ENCODE results near the gene LRP2. TPM values are rescaled to one million over a fixed set of nuclear protein-coding genes. Genes with fewer than 3 reads are reported as not detected.
A peak's percentile ranks its signal among the peaks of the same experiment; 100 is the strongest.
"Not testable (repeated sequence)": the region's sequence is repeated elsewhere in the genome, so short reads cannot be mapped to it uniquely, and the experiment has no call there.

The LRP2 gene
- total RNA-seq, 1 experiment from 2014 or later = 0.07 TPM

- DNase-seq (ENCODE audit: extremely low read depth, low read depth) = no peak
Measured at GRCh38 chr2:169136885-169137534, 225.3 kb downstream of the LRP2 start.

GRCh38 chr2:169136428-169136827 lies 225.9 kb downstream of the LRP2 start:
- not testable (repeated sequence) for DNase-seq (ENCODE audit: extremely low read depth, low read depth)

- not testable (repeated sequence) for DNase-seq (ENCODE audit: extremely low read depth, low read depth)
Measured at GRCh38 chr2:169134272-169134671, 228.1 kb downstream of the LRP2 start.

GRCh38 chr2:169131587-169132512 lies 230.5 kb downstream of the LRP2 start:
- DNase-seq (ENCODE audit: extremely low read depth, low read depth) = peak; percentile 52

- no peak for DNase-seq (ENCODE audit: extremely low read depth, low read depth)
Measured at GRCh38 chr2:169129703-169130243, 232.6 kb downstream of the LRP2 start.

GRCh38 chr2:169119851-169120250 lies 242.5 kb downstream of the LRP2 start:
- DNase-seq (ENCODE audit: extremely low read depth, low read depth) = no peak

- no peak for DNase-seq (ENCODE audit: extremely low read depth, low read depth)
Measured at GRCh38 chr2:169119123-169119760, 243.1 kb downstream of the LRP2 start.

- DNase-seq (ENCODE audit: extremely low read depth, low read depth) = no peak
Measured at GRCh38 chr2:169118060-169118459, 244.3 kb downstream of the LRP2 start.

- no peak for DNase-seq (ENCODE audit: extremely low read depth, low read depth)
Measured at GRCh38 chr2:169116993-169117392, 245.3 kb downstream of the LRP2 start.

GRCh38 chr2:169116327-169116726 lies 246.0 kb downstream of the LRP2 start:
- DNase-seq (ENCODE audit: extremely low read depth, low read depth) = no peak

- no peak for DNase-seq (ENCODE audit: extremely low read depth, low read depth)
Measured at GRCh38 chr2:169114056-169114455, 248.3 kb downstream of the LRP2 start.

GRCh38 chr2:169112841-169113240 lies 249.5 kb downstream of the LRP2 start:
- no peak for DNase-seq (ENCODE audit: extremely low read depth, low read depth)

GRCh38 chr2:169110916-169111315 lies 251.4 kb downstream of the LRP2 start:
- DNase-seq (ENCODE audit: extremely low read depth, low read depth) = no peak

- DNase-seq (ENCODE audit: extremely low read depth, low read depth) = no peak
Measured at GRCh38 chr2:169110419-169110818, 251.9 kb downstream of the LRP2 start.

GRCh38 chr2:169109502-169110409 lies 252.6 kb downstream of the LRP2 start:
- peak; percentile 70 for DNase-seq (ENCODE audit: extremely low read depth, low read depth)

- DNase-seq (ENCODE audit: extremely low read depth, low read depth) = no peak
Measured at GRCh38 chr2:169108099-169108884, 254.0 kb downstream of the LRP2 start.

GRCh38 chr2:169107645-169108044 lies 254.7 kb downstream of the LRP2 start:
- DNase-seq (ENCODE audit: extremely low read depth, low read depth) = no peak

GRCh38 chr2:169106563-169107545 lies 255.5 kb downstream of the LRP2 start:
- DNase-seq (ENCODE audit: extremely low read depth, low read depth) = no peak

All from NCI-H460 (cell line).